Mammary epithelial cell (primary cell): ENCODE measurements around the gene PITRM1.

Experiments used
- CTCF ChIP-seq, 2 donors: IDR thresholded peaks in 1 of 2; conservative IDR thresholded peaks in 1 of 2; 2 replicates each; pipeline ENCODE4 v1.5.1; 2011 to 2012; ENCODE audit warnings: inconsistent platforms in 2 of 2, low read length in 2 of 2, mild to moderate bottlenecking in 2 of 2, control low read depth in 1 of 2, low read depth in 1 of 2; ENCODE audit not compliant: insufficient read depth in 1 of 2; ENCODE audit errors: extremely low read depth in 1 of 2
- EZH2 ChIP-seq: IDR thresholded peaks from 2 replicates; pipeline ENCODE4 v1.6.1; 2012; ENCODE audit warnings: low read length, inconsistent platforms, borderline replicate concordance

DNA sequence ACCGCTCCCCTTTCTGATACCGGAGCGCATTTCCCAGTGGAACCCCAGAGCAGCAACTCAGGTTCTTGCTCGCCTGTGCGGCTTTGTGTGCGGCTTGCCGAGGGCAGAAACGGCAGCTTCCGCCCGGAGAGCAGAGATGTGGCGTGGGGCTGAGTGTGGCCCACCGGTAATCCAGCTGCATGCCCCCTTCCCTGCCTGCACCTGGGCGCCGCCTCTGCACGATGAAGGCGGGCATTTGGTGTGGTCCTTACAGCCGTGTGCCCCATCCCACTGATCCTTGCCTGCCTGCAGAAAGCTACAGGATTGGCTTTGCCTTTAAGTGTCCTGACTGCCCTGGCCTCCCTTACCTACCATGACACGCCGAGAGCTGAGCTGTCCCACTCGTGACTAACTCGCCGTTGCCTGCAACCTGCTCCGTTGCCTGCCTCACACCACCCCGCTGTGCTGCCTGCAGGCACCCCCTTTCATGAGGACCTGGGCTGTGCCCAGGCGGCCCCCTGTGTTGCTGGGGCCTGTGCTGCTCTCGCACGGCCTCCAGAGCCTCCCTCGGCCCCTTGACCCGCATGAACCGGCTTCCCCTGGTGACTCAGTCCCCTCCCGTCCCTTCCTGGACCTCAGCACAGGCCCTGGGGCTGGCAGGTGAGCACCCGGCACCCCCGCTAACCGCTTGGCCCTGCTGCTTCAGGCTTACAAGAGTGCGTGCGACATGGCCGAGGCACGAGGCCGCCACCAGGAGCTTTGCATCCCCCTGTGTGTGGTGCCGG, 48.0 kb downstream of the PITRM1 start:
- no peak for TF ChIP-seq CTCF (conservative IDR thresholded peaks at IDR 0.05 in 1 of 2, IDR thresholded peaks at IDR 0.05 in 1 of 2; ENCODE audit: extremely low read depth in 1 of 2, insufficient read depth in 1 of 2, low read depth in 1 of 2, low read length in 2 of 2)
- TF ChIP-seq EZH2: no peak
